Choroid plexus epithelial cell (primary cell): Measurements from ENCODE around the gene ADGRL1.

Source experiments
- DNase-seq: peaks from one replicate; pipeline ENCODE4 v3.0.0-alpha.2; 2010; ENCODE audit warnings: low read depth
- H3K4me3 ChIP-seq: 2 replicates; pipeline ENCODE4 v1.5.1; 2011; ENCODE audit warnings: low read depth, mild to moderate bottlenecking, control low read depth, low read length, moderate library complexity
- TF ChIP-seq, protein P1 (sequence below): conservative IDR thresholded peaks from 2 replicates; pipeline ENCODE4 v1.5.1; 2011; ENCODE audit warnings: low read depth, mild to moderate bottlenecking, control low read depth, inconsistent platforms, low read length, moderate library complexity

Gene ADGRL1

DNA sequence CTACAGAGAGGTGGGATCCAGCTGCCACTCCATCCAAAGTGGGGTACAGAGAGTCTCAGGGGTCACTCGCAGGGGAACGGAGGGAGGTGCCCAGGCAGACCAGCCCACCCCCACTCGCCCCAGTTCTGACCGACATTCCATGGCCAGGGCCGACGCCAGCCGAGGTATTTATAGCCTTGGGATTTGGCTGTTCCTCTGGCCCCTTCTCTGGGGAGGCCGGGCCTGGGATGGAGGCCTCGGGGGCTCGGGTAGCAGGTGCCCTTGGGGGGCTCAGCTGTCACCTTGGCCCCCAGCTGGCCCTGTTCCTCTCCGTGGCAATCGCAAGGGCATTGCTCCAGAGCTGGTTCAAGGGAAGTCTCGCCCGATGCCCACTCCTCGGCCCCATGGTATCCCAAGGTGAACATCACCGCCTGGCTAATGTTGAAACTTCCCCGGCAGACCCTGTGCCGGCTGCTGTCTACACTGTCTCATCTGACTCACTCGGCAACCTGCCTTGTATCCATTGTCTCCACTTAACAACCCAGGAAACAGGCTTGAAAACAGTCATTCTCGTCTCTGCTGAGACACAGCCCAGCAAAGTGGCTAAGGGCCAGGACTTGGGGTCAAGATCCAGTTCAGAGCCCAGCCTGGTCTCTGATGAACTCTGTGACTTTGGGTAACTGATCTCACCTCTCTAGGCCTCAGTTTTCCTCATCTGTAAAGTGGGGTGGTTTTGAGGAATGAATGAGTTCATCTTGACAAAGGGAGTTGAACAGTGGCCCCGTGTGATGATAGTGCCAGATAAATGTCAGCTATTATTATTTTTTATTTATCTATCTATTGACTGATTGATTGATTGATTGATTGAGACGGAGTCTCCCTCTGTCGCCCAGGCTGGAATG lies 98.1 kb downstream of the ADGRL1 start:
- H3K4me3 ChIP-seq: no peak overlapping the region
- DNase-seq: no peak
- TF ChIP-seq, protein P1, sequence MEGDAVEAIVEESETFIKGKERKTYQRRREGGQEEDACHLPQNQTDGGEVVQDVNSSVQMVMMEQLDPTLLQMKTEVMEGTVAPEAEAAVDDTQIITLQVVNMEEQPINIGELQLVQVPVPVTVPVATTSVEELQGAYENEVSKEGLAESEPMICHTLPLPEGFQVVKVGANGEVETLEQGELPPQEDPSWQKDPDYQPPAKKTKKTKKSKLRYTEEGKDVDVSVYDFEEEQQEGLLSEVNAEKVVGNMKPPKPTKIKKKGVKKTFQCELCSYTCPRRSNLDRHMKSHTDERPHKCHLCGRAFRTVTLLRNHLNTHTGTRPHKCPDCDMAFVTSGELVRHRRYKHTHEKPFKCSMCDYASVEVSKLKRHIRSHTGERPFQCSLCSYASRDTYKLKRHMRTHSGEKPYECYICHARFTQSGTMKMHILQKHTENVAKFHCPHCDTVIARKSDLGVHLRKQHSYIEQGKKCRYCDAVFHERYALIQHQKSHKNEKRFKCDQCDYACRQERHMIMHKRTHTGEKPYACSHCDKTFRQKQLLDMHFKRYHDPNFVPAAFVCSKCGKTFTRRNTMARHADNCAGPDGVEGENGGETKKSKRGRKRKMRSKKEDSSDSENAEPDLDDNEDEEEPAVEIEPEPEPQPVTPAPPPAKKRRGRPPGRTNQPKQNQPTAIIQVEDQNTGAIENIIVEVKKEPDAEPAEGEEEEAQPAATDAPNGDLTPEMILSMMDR: no peak

DNA sequence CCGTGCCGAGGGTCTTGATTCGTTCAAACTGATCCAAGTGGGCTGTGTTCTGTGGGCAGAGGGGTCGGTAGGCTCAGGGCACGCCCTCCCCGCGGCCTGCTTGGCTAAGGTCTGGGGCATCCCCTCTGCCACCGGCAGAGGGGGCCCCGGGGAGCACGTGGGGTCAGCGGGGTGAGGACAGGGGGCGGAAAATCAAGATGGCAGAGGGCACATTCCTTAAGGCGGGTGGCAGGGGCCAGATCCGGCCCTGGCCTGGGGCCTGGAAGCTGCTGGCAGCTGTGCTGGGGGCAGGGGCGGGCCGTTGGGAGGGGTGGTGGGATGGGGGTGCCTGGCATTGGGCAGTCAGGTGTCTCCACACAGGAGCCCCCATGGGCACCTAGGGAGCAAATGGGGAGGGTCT lies 99.1 kb downstream of the ADGRL1 start:
- no peak overlapping the region for H3K4me3 ChIP-seq
- TF ChIP-seq, protein P1: no peak
- DNase-seq: no peak

DNA sequence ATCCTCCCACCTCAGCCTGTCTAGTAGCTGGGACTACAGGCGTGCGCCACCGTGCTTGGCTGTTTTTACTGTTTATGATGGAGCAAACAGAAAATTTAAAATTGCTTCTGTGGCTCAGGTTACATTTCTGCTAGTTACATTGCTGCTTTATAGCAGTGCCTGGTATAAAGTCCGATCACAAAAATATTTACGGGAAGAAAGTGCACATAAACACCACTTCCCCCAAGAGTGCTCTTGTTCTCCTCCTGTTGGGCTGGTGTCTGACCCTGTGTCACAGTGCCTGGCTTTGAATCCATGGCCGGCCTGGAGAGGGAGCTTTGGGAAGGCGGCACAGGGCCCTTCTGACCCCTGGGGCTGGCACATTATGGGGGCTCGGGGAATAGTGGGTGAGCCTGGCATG lies 100.3 kb downstream of the ADGRL1 start:
- no peak overlapping the region for H3K4me3 ChIP-seq
- DNase-seq: no peak
- TF ChIP-seq, protein P1: no peak

DNA sequence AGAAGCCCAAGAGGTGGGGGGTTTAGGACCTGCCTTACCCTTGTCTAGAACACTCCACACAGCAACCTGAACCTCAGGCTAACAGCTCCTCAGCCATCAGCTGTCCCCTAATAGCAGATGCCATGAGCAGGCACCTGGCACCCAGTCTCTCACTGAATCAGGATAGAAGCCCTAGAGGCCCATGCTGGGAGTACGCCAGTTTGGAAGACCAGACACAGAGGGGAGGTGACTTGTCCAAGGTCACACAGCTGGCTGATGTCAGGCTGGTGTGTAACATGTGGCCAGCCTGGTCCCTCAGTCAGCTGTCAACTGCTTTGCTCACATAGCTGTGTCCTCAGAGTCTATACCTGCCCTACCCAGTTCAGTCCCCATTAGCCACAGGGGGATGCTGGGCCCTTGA lies 102.7 kb downstream of the ADGRL1 start:
- no peak for DNase-seq
- TF ChIP-seq, protein P1: no peak
- no peak overlapping the region for H3K4me3 ChIP-seq

DNA sequence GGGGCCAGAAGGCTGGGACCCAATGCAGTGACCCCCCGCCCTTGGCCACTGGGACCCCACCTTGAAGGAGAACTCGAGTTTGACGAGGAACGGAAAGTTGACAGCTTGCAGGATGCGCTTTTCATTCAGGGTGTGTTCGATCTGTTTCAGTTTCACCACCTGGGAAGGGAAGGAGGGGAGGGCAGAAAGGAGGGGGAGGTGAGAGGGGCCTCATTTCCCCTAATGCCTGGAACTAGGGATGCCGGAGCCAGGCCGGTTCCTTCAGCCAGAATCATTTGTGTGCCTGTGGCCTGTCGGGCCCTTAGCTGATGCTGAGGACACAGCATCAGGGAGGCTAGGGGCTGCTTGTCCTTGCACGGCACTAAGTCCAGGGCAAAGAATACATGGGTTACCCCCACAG lies 103.2 kb downstream of the ADGRL1 start:
- no peak for DNase-seq
- H3K4me3 ChIP-seq: no peak overlapping the region
- TF ChIP-seq, protein P1: no peak

DNA sequence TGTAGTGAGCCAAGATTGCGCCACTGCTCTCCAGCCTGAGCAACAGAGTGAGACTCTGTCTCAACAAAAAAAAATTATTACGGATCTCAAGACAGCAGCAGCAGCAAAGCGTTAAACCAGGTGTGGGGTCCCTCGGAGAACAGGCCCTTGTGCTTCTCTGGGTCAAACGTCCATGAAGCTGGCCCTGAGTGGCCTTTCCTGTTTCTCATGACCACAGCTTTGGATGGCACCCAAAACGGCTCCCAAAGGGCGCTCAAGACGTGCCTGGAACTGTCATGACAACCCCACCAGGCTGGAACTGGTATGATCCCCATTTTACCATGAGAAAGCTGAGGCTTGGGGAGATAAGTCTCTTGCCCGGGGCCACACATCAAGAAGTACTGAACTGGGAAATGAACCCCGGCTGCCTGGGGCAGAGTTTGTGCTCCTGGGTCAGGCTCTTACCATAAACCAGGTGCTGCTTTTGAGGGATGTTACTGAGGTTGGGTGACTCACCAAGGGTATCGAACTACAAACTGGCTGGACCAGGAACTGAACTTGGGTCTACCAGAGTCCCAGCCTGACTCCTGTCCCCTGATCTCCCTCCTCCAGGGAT lies 103.8 kb downstream of the ADGRL1 start:
- TF ChIP-seq, protein P1: no peak
- H3K4me3 ChIP-seq: no peak overlapping the region
- DNase-seq: no peak
